Mesenchymal stem cell (in vitro differentiated cells and primary cell): ENCODE data around the gene ELMOD1.

ENCODE experiments used
- DNase-seq: peaks from one replicate; pipeline ENCODE4 v3.0.0-alpha.2; 2013
- H2AFZ ChIP-seq: one replicate; pipeline ENCODE4 v1.6.1; 2013; ENCODE audit warnings: low read depth, mild to moderate bottlenecking, control low read depth, inconsistent platforms, low read length, moderate library complexity
- H2AK5ac ChIP-seq: 2 replicates; pipeline ENCODE4 v1.6.1; 2013; ENCODE audit warnings: low read length, moderate library complexity, mild to moderate bottlenecking, inconsistent platforms; ENCODE audit not compliant: severe bottlenecking
- H2BK120ac ChIP-seq: one replicate; pipeline ENCODE4 v1.6.1; 2013; ENCODE audit warnings: low read depth, mild to moderate bottlenecking, inconsistent platforms, low read length, moderate library complexity
- H2BK12ac ChIP-seq, 2 experiments: one replicate each; pipeline ENCODE4 v1.6.1; 2013; ENCODE audit warnings: inconsistent platforms in 2 of 2, low read length in 2 of 2, mild to moderate bottlenecking in 2 of 2, moderate library complexity in 2 of 2, control low read depth in 1 of 2
- H2BK15ac ChIP-seq: one replicate; pipeline ENCODE4 v1.6.1; 2013; ENCODE audit warnings: mild to moderate bottlenecking, low read depth, inconsistent platforms; ENCODE audit not compliant: poor library complexity, severe bottlenecking
- H2BK5ac ChIP-seq: 2 replicates; pipeline ENCODE4 v1.6.1; 2013; ENCODE audit warnings: low read depth, mild to moderate bottlenecking, low read length, control low read depth, inconsistent platforms; ENCODE audit not compliant: poor library complexity, severe bottlenecking
- H3K14ac ChIP-seq, 2 experiments: one replicate each; pipeline ENCODE4 v1.6.1; 2013; ENCODE audit warnings: inconsistent platforms in 2 of 2, low read length in 2 of 2, control low read depth in 1 of 2, mild to moderate bottlenecking in 1 of 2, moderate library complexity in 1 of 2
- H3K18ac ChIP-seq, 2 experiments: one replicate each; pipeline ENCODE4 v1.6.1; 2013; ENCODE audit warnings: inconsistent platforms in 2 of 2, low read length in 2 of 2, control low read depth in 1 of 2, low read depth in 1 of 2, mild to moderate bottlenecking in 1 of 2
- H3K23ac ChIP-seq, 2 experiments: one replicate each; pipeline ENCODE4 v1.6.1; 2013; ENCODE audit warnings: inconsistent platforms in 2 of 2, low read length in 2 of 2, mild to moderate bottlenecking in 2 of 2, moderate library complexity in 2 of 2, control low read depth in 1 of 2
- H3K27ac ChIP-seq: 2 replicates; pipeline ENCODE4 v1.5.1; 2013; ENCODE audit warnings: mild to moderate bottlenecking, moderate library complexity, low read length, control low read depth, inconsistent platforms; ENCODE audit not compliant: poor library complexity, severe bottlenecking
- H3K27me3 ChIP-seq, 2 experiments: 2 replicates each; pipeline versions ENCODE4 v1.6.1 to v1.7.0; 2013; ENCODE audit warnings: low read length in 2 of 2, mild to moderate bottlenecking in 2 of 2, moderate library complexity in 2 of 2, control low read depth in 1 of 2, inconsistent platforms in 1 of 2; ENCODE audit not compliant: control insufficient read depth in 1 of 2, insufficient read depth in 1 of 2
- H3K36me3 ChIP-seq, 2 experiments: 2 replicates each; pipeline versions ENCODE4 v1.6.1 to v1.7.0; 2013; ENCODE audit warnings: low read length in 2 of 2, control low read depth in 1 of 2, inconsistent platforms in 1 of 2, low read depth in 1 of 2, mild to moderate bottlenecking in 1 of 2; ENCODE audit not compliant: insufficient read depth in 2 of 2, control insufficient read depth in 1 of 2
- H3K4ac ChIP-seq, 2 experiments: one replicate each; pipeline ENCODE4 v1.6.1; 2013; ENCODE audit warnings: inconsistent platforms in 2 of 2, low read length in 2 of 2, mild to moderate bottlenecking in 2 of 2, moderate library complexity in 2 of 2, control low read depth in 1 of 2, low read depth in 1 of 2
- H3K4me1 ChIP-seq: 2 replicates; pipeline ENCODE4 v1.6.1; 2013; ENCODE audit warnings: low read depth, low read length, control low read depth; ENCODE audit not compliant: control insufficient read depth, insufficient read depth
- H3K4me2 ChIP-seq: 2 replicates; pipeline ENCODE4 v1.6.1; 2013; ENCODE audit warnings: low read length, mild to moderate bottlenecking, inconsistent platforms; ENCODE audit not compliant: poor library complexity, severe bottlenecking
- H3K4me3 ChIP-seq, 2 experiments: 2 replicates each; pipeline versions ENCODE4 v1.5.1 to v1.7.0; 2013; ENCODE audit warnings: low read length in 2 of 2, mild to moderate bottlenecking in 2 of 2, control low read depth in 1 of 2, low read depth in 1 of 2; ENCODE audit not compliant: insufficient read depth in 1 of 2
- H3K79me1 ChIP-seq: replicated peaks from 2 replicates; pipeline ENCODE4 v1.6.1; 2013; ENCODE audit warnings: mild to moderate bottlenecking, control low read depth, low read length, inconsistent platforms; ENCODE audit not compliant: poor library complexity, severe bottlenecking
- H3K9ac ChIP-seq: 2 replicates; pipeline ENCODE4 v1.7.0; 2013; ENCODE audit warnings: mild to moderate bottlenecking, low read length, moderate library complexity
- H3K9me3 ChIP-seq: 2 replicates; pipeline ENCODE4 v1.7.0; 2013; ENCODE audit warnings: mild to moderate bottlenecking, low read length; ENCODE audit not compliant: control insufficient read depth
- H4K8ac ChIP-seq: one replicate; pipeline ENCODE4 v1.6.1; 2013; ENCODE audit warnings: inconsistent platforms, mild to moderate bottlenecking, low read length, moderate library complexity
- H4K91ac ChIP-seq: one replicate; pipeline ENCODE4 v1.6.1; 2013; ENCODE audit warnings: mild to moderate bottlenecking, low read length, inconsistent platforms
- WGBS: methylation state at CpG from one replicate; pipeline ENCODE4 v1.1.7; 2013; ENCODE audit warnings: mixed read lengths; 5-methylcytosine and 5-hydroxymethylcytosine counted together

Gene ELMOD1

DNA sequence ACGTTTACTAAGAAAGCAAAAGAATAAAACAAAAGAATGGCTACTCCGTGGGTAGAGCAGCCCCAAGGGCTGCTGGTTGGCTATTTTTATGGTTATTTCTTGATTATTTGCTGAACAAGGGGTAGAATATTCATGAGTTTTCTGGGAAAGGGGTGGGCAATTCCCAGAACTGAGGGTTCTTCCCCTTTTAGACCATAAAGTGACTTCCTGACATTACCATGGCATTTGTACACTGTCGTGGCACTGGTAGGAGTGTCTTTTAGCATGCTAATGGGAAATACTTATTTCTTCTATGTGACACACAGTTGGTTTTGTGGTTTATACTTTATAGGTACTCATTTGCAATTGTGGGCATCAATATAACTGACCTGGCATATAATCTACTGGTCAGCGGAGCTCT, 64.7 kb downstream of the ELMOD1 start:
- no peak overlapping the region for H2BK15ac ChIP-seq
- H2AK5ac ChIP-seq: no peak overlapping the region
- peaks cover 2 to 16% of the 10 kb centered on the region in 2 experiments for H3K27me3 ChIP-seq
- no peak overlapping the region for H4K8ac ChIP-seq
- H2BK120ac ChIP-seq: no peak overlapping the region
- H4K91ac ChIP-seq: no peak overlapping the region
- H2BK5ac ChIP-seq: no peak overlapping the region
- no peak overlapping the region for H3K4ac ChIP-seq
- H3K14ac ChIP-seq: no peak overlapping the region
- no peak for DNase-seq
- H3K4me2 ChIP-seq: no peak overlapping the region
- no peak overlapping the region for H3K18ac ChIP-seq
- no peaks in the 10 kb centered on the region for H3K36me3 ChIP-seq
- H3K9me3 ChIP-seq: no peaks in the 10 kb centered on the region
- H3K4me1 ChIP-seq: no peaks in the 10 kb centered on the region
- H3K9ac ChIP-seq: no peak overlapping the region
- 59% methylated on average over 3 of the region's 4 CpGs for WGBS
- no peak overlapping the region for H3K23ac ChIP-seq
- H3K79me1 ChIP-seq: no peaks in the 10 kb centered on the region
- H3K27ac ChIP-seq: no peak overlapping the region
- H3K4me3 ChIP-seq: no peak overlapping the region
- no peak overlapping the region for H2AFZ ChIP-seq
- no peak overlapping the region for H2BK12ac ChIP-seq

DNA sequence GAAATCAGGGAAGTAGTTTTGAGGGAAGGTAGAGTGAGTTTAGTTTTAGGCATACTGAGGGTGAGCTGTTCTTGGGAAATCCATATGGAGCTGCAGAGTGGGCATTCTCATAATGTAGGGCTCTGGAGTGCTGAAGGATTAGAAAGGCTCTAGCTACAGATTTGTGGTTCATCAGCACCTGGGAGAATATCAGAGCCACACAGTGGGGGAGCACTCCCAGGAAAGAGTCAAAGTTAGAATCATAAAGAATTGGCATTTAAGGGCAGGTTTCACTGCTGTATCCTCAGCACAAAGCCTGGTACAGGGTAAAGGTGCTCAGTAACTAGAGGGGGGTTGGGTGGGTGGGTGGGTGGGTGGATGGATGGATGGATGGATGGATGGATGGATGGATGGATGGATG, 68.4 kb downstream of the ELMOD1 start:
- Histone ChIP-seq H2BK15ac (no peak overlapping the region), H3K27ac (no peak overlapping the region), H3K4me2 (no peak overlapping the region), H2BK120ac (no peak overlapping the region), H3K36me3 (no peaks in the 10 kb centered on the region), H4K91ac (no peak overlapping the region), H4K8ac (no peak overlapping the region), H3K4me3 (no peak overlapping the region), H3K4me1 (no peaks in the 10 kb centered on the region), H2BK5ac (no peak overlapping the region), H3K18ac (no peak overlapping the region), H3K23ac (no peak overlapping the region), H2AFZ (no peak overlapping the region), H3K27me3 (peaks cover 17 to 18% of the 10 kb centered on the region in 2 experiments), H3K9me3 (no peaks in the 10 kb centered on the region), H3K14ac (no peak overlapping the region), H2BK12ac (no peak overlapping the region), H2AK5ac (no peak overlapping the region), H3K9ac (no peak overlapping the region), H3K4ac (no peak overlapping the region), H3K79me1 (no peaks in the 10 kb centered on the region)
- no peak for DNase-seq

DNA sequence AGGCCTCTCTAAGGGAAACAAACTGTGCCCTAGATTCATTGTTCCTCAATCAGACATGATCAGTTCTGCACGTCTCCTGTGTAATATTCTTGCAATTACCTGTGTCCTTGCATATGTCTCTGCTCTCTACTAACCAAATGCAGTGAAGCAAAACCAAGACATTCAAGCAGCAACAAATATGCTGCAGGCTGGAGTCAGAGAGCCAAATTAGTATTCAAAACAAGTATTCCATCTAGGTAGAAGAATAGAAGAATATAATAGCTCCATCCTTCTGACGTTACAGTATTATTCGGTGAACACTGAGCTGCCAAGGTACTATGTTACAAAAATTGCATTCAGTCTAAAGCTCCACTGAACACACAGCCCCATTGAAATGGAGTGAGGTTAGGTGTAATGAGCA, 69.1 kb downstream of the ELMOD1 start:
- H4K8ac ChIP-seq: no peak overlapping the region
- peaks cover 20 to 21% of the 10 kb centered on the region in 2 experiments for H3K27me3 ChIP-seq
- H2BK15ac ChIP-seq: no peak overlapping the region
- H3K4me2 ChIP-seq: no peak overlapping the region
- H3K4me1 ChIP-seq: no peaks in the 10 kb centered on the region
- H3K27ac ChIP-seq: no peak overlapping the region
- H2AK5ac ChIP-seq: no peak overlapping the region
- no peak overlapping the region for H3K4me3 ChIP-seq
- 50% methylated on average over 1 of the region's 3 CpGs for WGBS
- H2AFZ ChIP-seq: no peak overlapping the region
- H3K14ac ChIP-seq: no peak overlapping the region
- no peak overlapping the region for H3K23ac ChIP-seq
- no peaks in the 10 kb centered on the region for H3K9me3 ChIP-seq
- H3K36me3 ChIP-seq: no peaks in the 10 kb centered on the region
- DNase-seq: no peak
- no peak overlapping the region for H2BK12ac ChIP-seq
- no peak overlapping the region for H3K9ac ChIP-seq
- H2BK5ac ChIP-seq: no peak overlapping the region
- H3K79me1 ChIP-seq: no peaks in the 10 kb centered on the region
- H3K18ac ChIP-seq: no peak overlapping the region
- H2BK120ac ChIP-seq: no peak overlapping the region
- no peak overlapping the region for H4K91ac ChIP-seq
- no peak overlapping the region for H3K4ac ChIP-seq

DNA sequence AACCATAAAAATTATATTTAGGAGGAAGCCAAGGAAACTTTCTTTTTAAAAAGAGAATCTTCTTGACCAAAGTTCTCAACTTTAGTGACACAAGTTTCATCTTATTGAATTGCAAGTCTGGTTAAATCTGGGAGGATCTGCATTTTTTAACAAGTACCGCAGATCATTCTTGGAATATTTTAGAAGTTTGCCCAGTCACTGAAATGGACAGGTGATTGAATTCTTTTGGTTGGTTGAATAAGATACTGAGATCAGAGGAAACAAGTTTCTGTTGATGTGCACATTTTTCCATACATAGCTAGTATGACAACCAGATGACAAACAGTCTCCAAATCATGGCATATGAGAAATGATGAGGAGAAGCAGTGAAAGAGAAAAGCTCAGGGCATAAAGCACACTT, 70.7 kb downstream of the ELMOD1 start:
- no peaks in the 10 kb centered on the region for H3K79me1 ChIP-seq
- no peak overlapping the region for H4K91ac ChIP-seq
- no peak overlapping the region for H2BK120ac ChIP-seq
- no peak overlapping the region for H3K27ac ChIP-seq
- H3K4me3 ChIP-seq: no peak overlapping the region
- H3K4ac ChIP-seq: no peak overlapping the region
- H3K4me2 ChIP-seq: no peak overlapping the region
- H3K36me3 ChIP-seq: no peaks in the 10 kb centered on the region
- no peak overlapping the region for H2BK15ac ChIP-seq
- H2AFZ ChIP-seq: no peak overlapping the region
- 100% methylated on average over 1 of the region's 1 CpG for WGBS
- H2BK12ac ChIP-seq: no peak overlapping the region
- no peaks in the 10 kb centered on the region for H3K4me1 ChIP-seq
- H2BK5ac ChIP-seq: no peak overlapping the region
- H4K8ac ChIP-seq: no peak overlapping the region
- H2AK5ac ChIP-seq: no peak overlapping the region
- no peak overlapping the region for H3K18ac ChIP-seq
- no peak overlapping the region for H3K14ac ChIP-seq
- no peak overlapping the region for H3K9ac ChIP-seq
- no peak for DNase-seq
- H3K27me3 ChIP-seq: peaks cover 22% of the 10 kb centered on the region in 2 experiments
- H3K9me3 ChIP-seq: no peaks in the 10 kb centered on the region
- no peak overlapping the region for H3K23ac ChIP-seq
